ENCODE results near the gene NFATC1. TPM values are rescaled to one million over a fixed set of nuclear protein-coding genes. Genes with fewer than 3 reads are reported as not detected.

Gene NFATC1
- total RNA-seq, 2 donors from 2014 or later, result 20.3 to 79.3 TPM

DNA sequence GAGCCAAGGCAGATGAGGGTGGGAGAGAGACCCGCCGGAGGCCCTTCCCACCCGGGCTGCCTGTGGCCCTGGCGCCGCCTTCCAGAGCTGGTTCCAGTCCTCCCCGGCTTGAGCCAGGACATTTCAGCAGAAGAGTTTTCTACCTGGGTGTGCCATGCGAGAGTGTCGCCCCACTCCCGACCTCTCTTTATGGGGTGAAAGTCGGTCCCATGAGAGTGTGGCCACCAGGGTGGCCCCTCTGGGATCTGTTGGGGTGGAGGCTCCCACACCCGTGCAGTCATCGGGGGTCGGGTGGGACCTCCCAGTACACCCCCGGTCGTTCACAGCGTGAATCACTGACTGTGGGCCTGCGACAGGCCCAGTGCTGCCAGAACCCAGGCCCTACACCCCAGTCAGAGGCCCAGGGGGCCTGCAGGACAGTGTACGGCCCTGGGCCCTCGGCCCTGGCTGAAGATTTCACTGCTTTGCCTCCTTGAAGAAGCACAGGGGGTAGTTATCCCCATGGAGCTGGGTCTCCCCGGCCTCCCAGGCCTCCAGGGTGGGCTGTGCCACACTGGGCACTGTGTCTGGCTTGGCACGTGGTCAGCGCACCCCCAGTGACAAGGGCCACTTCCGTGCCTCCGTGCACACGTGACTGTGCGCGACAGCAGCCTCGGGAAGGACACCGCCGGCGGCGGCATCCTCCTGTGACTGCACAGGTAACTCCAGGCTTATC lies 5.9 kb downstream of the NFATC1 start:
- peaks cover 83% of the 10 kb centered on the region for H3K36me3 Mint-ChIP-seq (ENCODE audit: low read depth)
- H3K27ac Mint-ChIP-seq, result peak overlapping the region; percentile 99
- H3K4me1 Mint-ChIP-seq, result peaks cover 39% of the 10 kb centered on the region

DNA sequence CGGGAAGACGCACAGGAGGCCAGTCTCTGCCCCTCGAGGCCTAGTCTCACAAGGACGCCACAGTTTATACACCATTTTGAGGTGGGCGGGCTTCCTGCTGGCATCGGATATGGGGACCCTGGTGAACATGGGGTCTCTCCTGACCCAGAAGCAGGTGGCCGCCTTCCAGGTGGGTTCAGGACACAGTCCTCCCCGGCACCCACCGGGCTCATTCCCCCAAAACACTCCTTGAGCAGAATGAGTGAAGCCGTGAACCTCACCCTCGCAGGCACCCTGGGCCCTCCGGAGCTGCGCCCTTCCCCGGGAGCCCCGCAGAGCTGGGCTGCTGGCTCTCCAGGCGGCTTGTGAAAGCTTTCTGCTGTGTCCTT lies 6.5 kb downstream of the NFATC1 start:
- no peaks in the 10 kb centered on the region for H3K9me3 Mint-ChIP-seq
- peak overlapping the region; percentile 99 for H3K27ac Mint-ChIP-seq
- peaks cover 39% of the 10 kb centered on the region for H3K4me1 Mint-ChIP-seq
- H3K27me3 Mint-ChIP-seq, result no peaks in the 10 kb centered on the region
- no peak for ATAC-seq (replicated peaks)
- H3K36me3 Mint-ChIP-seq (ENCODE audit: low read depth), result peaks cover 85% of the 10 kb centered on the region
- peak overlapping the region; percentile 97 for H3K4me3 Mint-ChIP-seq

More for the DNA sequence above, 5.9 kb downstream of the NFATC1 start:
- no peak for ATAC-seq (replicated peaks)
- no peaks in the 10 kb centered on the region for H3K27me3 Mint-ChIP-seq
- no peaks in the 10 kb centered on the region for H3K9me3 Mint-ChIP-seq
- H3K4me3 Mint-ChIP-seq, result peak overlapping the region; percentile 97

DNA sequence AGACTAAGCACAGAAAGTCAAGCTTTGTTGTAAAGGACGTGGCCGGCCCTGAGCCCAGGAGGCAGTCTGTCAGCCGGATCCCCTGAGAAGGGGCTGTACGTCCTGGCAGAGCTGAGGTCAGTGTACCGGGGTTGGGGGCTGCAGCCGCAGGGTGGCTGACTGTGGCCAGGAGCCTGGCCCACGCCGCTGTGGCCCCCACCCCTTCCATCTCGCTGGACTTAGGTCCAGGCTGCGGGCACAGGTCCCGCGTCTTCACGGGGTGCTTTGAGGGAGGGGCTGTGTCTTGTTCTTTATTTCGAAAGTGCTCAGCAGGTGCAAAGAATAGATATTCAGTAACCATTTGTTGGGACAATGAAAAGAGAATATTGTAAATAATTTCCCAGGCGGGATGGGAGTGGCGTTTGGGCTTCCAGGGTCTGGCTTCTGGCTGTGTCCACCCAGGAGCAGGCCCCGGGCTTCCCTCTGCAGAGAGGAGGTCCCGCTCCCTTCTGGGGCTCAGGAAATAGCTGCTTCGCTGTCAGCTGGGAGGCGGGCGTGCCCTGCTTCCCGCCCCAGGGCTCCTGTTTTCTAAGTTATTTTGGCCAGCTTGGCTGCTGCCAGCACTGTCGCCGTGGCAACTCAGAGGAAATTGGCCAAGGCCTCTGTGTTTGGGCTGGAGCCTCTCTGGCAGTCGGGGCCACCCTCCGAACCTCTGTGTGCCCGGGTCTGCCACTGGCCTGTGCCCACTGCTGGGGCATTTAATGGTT lies 7.4 kb downstream of the NFATC1 start:
- Mint-ChIP-seq H3K27me3 (no peaks in the 10 kb centered on the region), H3K4me1 (peaks cover 42% of the 10 kb centered on the region), H3K27ac (peak overlapping the region; percentile 99), H3K4me3 (peak overlapping the region; percentile 97), H3K36me3 (ENCODE audit: low read depth) (peaks cover 85% of the 10 kb centered on the region), H3K9me3 (no peaks in the 10 kb centered on the region)
- no peak for ATAC-seq (replicated peaks)

DNA sequence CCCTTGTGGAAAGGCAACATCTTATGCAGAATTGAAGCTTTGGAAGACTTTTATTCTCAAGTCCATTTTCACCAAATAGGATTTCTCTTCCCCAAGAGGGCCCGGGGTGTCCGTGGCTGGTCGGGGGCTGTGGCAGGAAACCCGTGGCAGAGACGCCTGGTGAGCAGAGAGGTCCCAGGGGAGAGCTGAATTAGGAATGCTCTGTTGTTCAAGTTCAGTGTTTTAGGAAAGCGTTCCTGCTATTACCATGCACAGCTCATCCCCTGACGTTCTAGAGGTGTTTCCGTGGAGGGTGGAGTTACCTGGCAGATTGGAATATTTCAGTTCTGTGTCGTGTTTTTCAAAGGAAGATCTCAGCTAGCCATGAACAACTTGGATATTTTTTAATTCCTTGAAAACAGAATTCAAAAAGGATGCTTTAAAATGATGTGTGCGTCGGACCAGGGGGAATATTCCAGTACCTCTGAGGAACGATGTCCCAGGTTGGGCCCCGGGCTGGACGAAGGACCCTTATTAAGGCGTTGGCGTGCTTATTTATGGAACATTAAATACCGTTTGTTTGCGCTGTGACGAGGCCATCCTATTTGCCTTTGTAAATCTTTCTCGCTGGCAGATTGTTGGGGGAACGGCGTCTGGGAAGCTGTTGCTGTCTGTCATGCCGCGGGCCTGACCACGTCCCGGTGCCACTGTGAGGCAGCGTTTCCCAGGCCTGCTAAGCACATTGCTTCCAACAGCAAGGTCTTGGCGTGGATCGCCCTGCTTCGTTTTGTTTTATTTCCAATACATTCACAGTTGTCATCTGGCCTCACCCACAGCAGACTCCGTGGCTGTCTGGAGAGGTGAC lies 8.2 kb downstream of the NFATC1 start:
- peaks cover 77% of the 10 kb centered on the region for H3K36me3 Mint-ChIP-seq (ENCODE audit: low read depth)

DNA sequence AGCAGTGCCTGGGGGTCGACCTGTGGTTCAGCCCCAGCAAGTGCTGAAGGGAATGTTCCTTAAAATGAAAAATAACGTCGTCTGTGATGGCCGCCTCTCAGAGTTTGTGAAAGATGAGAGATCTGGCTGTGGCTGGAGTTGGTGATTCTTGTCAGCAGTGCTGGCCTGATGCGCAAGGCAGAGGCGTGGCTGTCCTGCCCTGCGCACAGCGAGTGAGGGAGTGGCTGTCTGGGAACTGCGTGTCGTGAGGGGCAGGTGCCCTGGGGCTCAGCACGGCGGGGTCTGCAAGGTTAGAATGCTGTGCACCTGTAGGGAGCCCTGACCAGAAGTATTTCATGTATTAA lies 8.8 kb downstream of the NFATC1 start:
- peaks cover 72% of the 10 kb centered on the region for H3K36me3 Mint-ChIP-seq (ENCODE audit: low read depth)
- H3K4me3 Mint-ChIP-seq, result peak overlapping the region; percentile 97
- no peaks in the 10 kb centered on the region for H3K27me3 Mint-ChIP-seq
- no peaks in the 10 kb centered on the region for H3K9me3 Mint-ChIP-seq
- H3K27ac Mint-ChIP-seq, result peak overlapping the region; percentile 99
- H3K4me1 Mint-ChIP-seq, result peaks cover 36% of the 10 kb centered on the region
- ATAC-seq (replicated peaks), result peak; percentile 54

More for the DNA sequence above, 8.2 kb downstream of the NFATC1 start:
- peaks cover 39% of the 10 kb centered on the region for H3K4me1 Mint-ChIP-seq
- H3K4me3 Mint-ChIP-seq, result peak overlapping the region; percentile 97
- no peak for ATAC-seq (replicated peaks)
- no peaks in the 10 kb centered on the region for H3K9me3 Mint-ChIP-seq
- H3K27me3 Mint-ChIP-seq, result no peaks in the 10 kb centered on the region
- H3K27ac Mint-ChIP-seq, result peak overlapping the region; percentile 99

DNA sequence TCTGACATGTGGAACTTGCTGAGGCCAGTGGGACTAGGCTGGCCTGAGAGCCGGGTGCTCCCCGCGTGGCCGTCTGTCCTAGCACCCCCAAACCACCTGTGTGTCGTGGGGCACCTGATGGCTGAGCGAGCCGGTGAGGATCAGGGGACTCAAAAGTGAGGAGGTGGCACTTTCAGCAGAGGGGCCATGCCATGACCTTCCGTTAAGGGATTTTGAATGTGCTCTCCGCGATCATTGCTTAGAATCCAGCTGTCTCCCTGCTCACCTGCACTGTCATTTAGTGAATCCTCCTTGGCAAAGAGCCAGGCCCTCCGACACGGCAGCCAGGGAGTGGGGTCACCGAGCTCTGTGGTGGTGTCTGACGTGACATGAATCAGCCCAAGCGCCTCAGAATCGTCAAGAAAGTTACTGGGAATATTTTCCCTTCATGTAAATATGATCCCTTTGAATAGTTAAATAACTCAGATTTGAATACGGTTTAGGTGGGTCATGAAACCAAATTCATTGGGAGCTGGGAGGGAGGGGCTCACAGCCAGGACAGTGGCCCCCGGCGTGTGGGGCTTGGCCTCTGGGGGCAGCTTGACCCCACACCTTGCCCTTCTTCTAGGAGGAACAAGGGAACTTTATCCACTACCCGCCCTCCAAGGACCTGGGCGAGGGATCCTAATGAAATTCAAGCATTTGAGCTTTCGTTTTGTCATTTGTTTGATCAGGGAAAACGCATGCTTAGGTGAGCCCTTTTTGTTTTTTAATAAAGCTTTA lies 9.5 kb downstream of the NFATC1 start:
- peak; percentile 67 for ATAC-seq (replicated peaks)
- H3K9me3 Mint-ChIP-seq, result no peaks in the 10 kb centered on the region
- H3K36me3 Mint-ChIP-seq (ENCODE audit: low read depth), result peaks cover 72% of the 10 kb centered on the region
- H3K27ac Mint-ChIP-seq, result peak overlapping the region; percentile 99
- H3K4me1 Mint-ChIP-seq, result peaks cover 36% of the 10 kb centered on the region
- peak overlapping the region; percentile 97 for H3K4me3 Mint-ChIP-seq
- H3K27me3 Mint-ChIP-seq, result no peaks in the 10 kb centered on the region

DNA sequence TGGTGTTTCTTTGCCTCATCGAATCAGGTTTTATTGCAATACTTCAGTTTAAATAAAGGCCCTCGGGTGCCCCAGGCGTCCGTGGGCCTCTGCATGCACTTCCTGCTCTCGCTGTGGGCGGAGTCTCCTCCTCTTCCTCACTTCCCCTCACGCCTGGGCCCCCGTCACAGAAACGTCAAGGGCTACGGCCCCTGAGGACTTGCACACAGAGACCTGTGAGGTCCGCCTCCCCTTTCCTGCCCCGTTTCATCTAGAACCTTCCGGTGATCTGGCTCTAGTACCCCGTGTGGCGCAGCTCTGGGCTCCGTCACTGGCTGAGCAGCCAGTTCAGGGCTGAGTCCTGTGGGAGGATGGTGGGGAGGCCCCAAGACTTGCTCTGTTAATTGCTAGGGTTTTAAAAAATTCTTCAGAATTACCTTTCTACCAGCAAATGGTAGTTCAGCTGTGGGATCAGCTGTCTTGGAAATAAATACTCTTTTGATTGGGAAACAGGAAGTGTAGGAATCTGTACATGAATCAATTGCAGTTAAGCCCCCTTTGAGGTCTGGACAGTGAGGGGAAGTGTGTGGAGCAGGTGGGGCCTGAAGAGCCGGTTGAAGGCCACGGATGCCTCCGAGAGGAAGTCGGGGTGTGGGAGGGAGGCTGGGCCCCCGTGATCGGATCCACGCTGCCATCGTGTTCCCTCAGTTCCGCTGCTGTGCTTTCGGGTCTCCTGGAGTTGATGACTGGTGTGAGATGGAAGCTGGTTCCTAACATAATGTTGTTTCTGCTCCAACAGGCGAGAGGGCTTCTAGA lies 10.2 kb downstream of the NFATC1 start:
- ATAC-seq (replicated peaks), result peak; percentile 82

DNA sequence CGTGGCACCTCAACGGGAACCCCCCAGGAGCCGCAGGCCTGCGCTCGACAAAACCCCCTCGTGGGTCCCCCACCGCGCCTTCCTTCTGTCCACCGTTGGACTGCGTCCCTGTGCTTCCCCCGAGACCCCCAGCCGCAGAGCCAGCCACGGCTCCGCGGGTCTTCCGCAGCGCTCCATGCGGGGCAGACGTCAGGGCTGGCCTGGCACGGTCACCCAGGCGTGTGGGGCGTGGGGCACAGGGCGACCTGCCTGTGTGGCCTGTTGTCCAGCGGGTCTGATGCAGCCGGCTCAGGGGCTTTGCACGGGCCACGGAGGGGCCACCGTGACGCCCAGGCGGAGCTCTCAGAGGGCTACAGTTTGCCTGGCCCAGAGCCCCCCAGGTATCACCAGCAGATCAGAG lies 11.0 kb downstream of the NFATC1 start:
- no peaks in the 10 kb centered on the region for H3K9me3 Mint-ChIP-seq
- peak overlapping the region; percentile 97 for H3K4me3 Mint-ChIP-seq
- H3K36me3 Mint-ChIP-seq (ENCODE audit: low read depth), result peaks cover 61% of the 10 kb centered on the region
- peak overlapping the region; percentile 99 for H3K27ac Mint-ChIP-seq
- H3K27me3 Mint-ChIP-seq, result no peaks in the 10 kb centered on the region
- no peak for ATAC-seq (replicated peaks)
- H3K4me1 Mint-ChIP-seq, result peaks cover 36% of the 10 kb centered on the region

More for the DNA sequence above, 10.2 kb downstream of the NFATC1 start:
- Mint-ChIP-seq H3K27me3 (no peaks in the 10 kb centered on the region), H3K4me3 (peak overlapping the region; percentile 97), H3K27ac (peak overlapping the region; percentile 99), H3K9me3 (no peaks in the 10 kb centered on the region), H3K4me1 (peaks cover 36% of the 10 kb centered on the region), H3K36me3 (ENCODE audit: low read depth) (peaks cover 68% of the 10 kb centered on the region)

DNA sequence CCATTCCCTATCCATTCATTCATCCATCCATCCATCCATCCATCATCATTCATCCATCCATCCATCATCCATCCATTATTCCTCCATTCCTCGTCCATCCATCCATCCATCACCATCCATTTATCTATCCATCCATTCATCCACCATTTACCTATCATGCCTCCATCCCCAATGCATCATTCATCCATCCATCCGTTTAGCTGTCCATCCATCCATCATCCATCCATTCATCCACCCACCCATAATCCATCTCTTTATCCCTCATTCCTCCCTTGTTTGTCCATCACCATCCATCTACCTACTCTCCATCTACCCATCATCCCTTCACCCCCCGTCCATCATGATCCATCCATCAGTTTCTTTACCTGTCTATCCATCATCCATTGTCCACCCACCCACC lies 13.6 kb downstream of the NFATC1 start:
- ATAC-seq (replicated peaks), result no peak
- peaks cover 35% of the 10 kb centered on the region for H3K36me3 Mint-ChIP-seq (ENCODE audit: low read depth)
- H3K4me1 Mint-ChIP-seq, result peaks cover 25% of the 10 kb centered on the region
- H3K27ac Mint-ChIP-seq, result no peak overlapping the region
- H3K27me3 Mint-ChIP-seq, result no peaks in the 10 kb centered on the region
- no peaks in the 10 kb centered on the region for H3K9me3 Mint-ChIP-seq
- no peak overlapping the region for H3K4me3 Mint-ChIP-seq

DNA sequence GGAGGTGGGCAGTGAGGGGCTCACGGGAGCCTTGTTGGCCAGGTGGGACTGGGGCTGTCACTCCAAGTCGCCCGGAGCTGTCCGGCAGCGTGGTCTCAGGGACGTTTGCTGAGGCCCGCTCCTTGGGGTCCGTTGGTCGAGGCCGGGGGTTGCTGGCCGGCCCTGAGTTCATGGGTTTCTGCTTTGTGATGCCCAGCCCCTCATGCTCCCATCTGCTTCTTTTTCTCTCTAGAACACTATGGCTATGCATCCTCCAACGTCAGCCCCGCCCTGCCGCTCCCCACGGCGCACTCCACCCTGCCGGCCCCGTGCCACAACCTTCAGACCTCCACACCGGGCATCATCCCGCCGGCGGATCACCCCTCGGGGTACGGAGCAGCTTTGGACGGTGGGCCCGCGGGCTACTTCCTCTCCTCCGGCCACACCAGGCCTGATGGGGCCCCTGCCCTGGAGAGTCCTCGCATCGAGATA lies 14.5 kb downstream of the NFATC1 start:
- no peak overlapping the region for H3K27ac Mint-ChIP-seq
- peaks cover 18% of the 10 kb centered on the region for H3K4me1 Mint-ChIP-seq
- no peak overlapping the region for H3K4me3 Mint-ChIP-seq
- ATAC-seq (replicated peaks), result no peak
- no peaks in the 10 kb centered on the region for H3K27me3 Mint-ChIP-seq
- peaks cover 26% of the 10 kb centered on the region for H3K36me3 Mint-ChIP-seq (ENCODE audit: low read depth)
- H3K9me3 Mint-ChIP-seq, result no peaks in the 10 kb centered on the region

DNA sequence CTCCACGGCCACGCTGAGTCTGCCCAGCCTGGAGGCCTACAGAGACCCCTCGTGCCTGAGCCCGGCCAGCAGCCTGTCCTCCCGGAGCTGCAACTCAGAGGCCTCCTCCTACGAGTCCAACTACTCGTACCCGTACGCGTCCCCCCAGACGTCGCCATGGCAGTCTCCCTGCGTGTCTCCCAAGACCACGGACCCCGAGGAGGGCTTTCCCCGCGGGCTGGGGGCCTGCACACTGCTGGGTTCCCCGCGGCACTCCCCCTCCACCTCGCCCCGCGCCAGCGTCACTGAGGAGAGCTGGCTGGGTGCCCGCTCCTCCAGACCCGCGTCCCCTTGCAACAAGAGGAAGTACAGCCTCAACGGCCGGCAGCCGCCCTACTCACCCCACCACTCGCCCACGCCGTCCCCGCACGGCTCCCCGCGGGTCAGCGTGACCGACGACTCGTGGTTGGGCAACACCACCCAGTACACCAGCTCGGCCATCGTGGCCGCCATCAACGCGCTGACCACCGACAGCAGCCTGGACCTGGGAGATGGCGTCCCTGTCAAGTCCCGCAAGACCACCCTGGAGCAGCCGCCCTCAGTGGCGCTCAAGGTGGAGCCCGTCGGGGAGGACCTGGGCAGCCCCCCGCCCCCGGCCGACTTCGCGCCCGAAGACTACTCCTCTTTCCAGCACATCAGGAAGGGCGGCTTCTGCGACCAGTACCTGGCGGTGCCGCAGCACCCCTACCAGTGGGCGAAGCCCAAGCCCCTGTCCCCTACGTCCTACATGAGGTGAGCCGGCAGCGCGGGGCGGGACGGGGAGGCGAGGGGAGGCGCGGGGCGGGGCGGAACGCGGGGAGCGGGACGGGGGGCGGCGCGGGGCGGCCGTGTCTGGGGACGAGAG lies 15.2 kb downstream of the NFATC1 start:
- H3K27ac Mint-ChIP-seq, result no peak overlapping the region
- no peak for ATAC-seq (replicated peaks)
- H3K36me3 Mint-ChIP-seq (ENCODE audit: low read depth), result peaks cover 24% of the 10 kb centered on the region
- no peaks in the 10 kb centered on the region for H3K9me3 Mint-ChIP-seq
- peaks cover 13% of the 10 kb centered on the region for H3K4me1 Mint-ChIP-seq
- no peaks in the 10 kb centered on the region for H3K27me3 Mint-ChIP-seq
- H3K4me3 Mint-ChIP-seq, result no peak overlapping the region

DNA sequence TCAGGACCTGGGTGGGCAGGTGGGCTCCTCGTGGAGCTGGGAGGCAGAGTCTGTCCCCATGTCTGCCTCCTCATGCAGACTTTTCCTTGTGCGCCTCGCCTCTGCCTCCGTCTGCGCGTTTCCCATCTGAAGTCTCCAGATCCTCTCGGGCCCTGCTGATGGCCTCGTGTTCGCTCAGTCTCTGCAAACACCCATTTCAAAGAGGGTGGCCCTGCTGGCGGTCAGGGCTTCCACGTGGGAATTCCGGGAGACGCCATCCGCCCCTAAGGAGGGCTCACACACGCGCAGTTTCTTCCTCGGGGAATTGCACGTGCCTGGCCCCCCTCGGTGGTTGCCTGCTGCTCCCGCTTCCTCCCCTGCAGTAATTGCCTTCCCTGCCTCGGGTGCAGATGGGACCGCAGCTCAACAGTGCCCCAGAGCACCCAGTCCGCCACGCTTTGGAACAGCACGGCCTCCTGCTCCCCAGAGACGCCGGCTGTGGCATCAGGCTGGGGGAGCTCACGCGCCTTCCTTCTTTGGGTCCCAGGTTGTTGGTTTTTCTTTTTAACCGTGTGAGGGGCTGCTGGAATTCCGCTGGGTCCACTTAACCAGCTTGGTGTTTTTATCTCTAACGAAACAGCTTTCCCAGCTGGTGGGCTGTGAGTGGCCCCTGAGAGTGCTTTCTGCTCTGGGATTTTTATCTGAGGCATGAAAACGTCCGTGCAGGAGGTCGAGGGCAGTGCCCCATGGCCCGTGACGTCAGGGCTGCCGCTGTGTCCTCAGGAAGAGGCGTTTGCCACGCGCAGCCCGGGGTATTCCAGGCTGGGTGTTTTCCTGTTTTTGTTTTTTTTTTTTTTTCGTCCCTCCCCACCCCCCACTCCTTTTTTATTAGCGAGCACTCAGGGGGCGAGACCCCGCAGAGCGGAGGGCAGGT lies 16.1 kb downstream of the NFATC1 start:
- H3K9me3 Mint-ChIP-seq, result no peaks in the 10 kb centered on the region
- no peak for ATAC-seq (replicated peaks)
- H3K36me3 Mint-ChIP-seq (ENCODE audit: low read depth), result peaks cover 27% of the 10 kb centered on the region
- H3K4me1 Mint-ChIP-seq, result peaks cover 9% of the 10 kb centered on the region
- no peaks in the 10 kb centered on the region for H3K27me3 Mint-ChIP-seq
- no peak overlapping the region for H3K27ac Mint-ChIP-seq
- no peak overlapping the region for H3K4me3 Mint-ChIP-seq

Measured in activated T-helper 17 cell treated with anti-CD3 and anti-CD28 coated beads, Interleukin-2, amount 50 U/mL, for 72 hours (primary cell).